Astrocyte (in vitro differentiated cells and primary cell): Measurements from ENCODE around the gene AFG1L. TPM values are rescaled to one million over a fixed set of nuclear protein-coding genes. Genes with fewer than 3 reads are reported as not detected.

Experiments used
- DNase-seq: peaks from one replicate; pipeline ENCODE4 v3.0.0-alpha.2; 2010; ENCODE audit warnings: low read depth
- FAIRE-seq: peaks from 2 replicates; lab custom pipeline; 2011; peaks lifted over from hg19 to GRCh38; lab: Jason Lieb, UNC
- H2AFZ ChIP-seq: 2 replicates; pipeline ENCODE4 v1.6.0; 2012; ENCODE audit warnings: low read depth, low read length, inconsistent platforms
- H3K27ac ChIP-seq: 2 replicates; pipeline ENCODE4 v1.5.1; 2011; ENCODE audit warnings: low read depth, low read length, inconsistent platforms
- H3K27me3 ChIP-seq: 2 replicates; pipeline ENCODE4 v1.6.0; 2011; ENCODE audit warnings: low read length, inconsistent platforms; ENCODE audit not compliant: insufficient read depth
- H3K36me3 ChIP-seq: 2 replicates; pipeline ENCODE4 v1.5.1; 2011; ENCODE audit warnings: low read length, inconsistent platforms; ENCODE audit not compliant: insufficient read depth
- H3K4me1 ChIP-seq: 2 replicates; pipeline ENCODE4 v1.5.1; 2011; ENCODE audit warnings: low read length, inconsistent platforms; ENCODE audit not compliant: insufficient read depth
- H3K4me2 ChIP-seq: 2 replicates; pipeline ENCODE4 v1.6.0; 2012; ENCODE audit warnings: low read length, inconsistent platforms
- H3K4me3 ChIP-seq: 2 replicates; pipeline ENCODE4 v1.5.1; 2011; ENCODE audit warnings: low read depth, mild to moderate bottlenecking, low read length, inconsistent platforms; ENCODE audit not compliant: insufficient read depth
- H3K79me2 ChIP-seq: 2 replicates; pipeline ENCODE4 v1.6.0; 2012; ENCODE audit warnings: mild to moderate bottlenecking, low read length, inconsistent platforms; ENCODE audit not compliant: insufficient read depth
- H3K9ac ChIP-seq: 2 replicates; pipeline ENCODE4 v1.6.0; 2012; ENCODE audit warnings: mild to moderate bottlenecking, low read length, inconsistent platforms
- H3K9me3 ChIP-seq: 2 replicates; pipeline ENCODE4 v1.5.1; 2012; ENCODE audit warnings: low read depth, mild to moderate bottlenecking, low read length, inconsistent platforms; ENCODE audit not compliant: insufficient read depth
- H4K20me1 ChIP-seq: 2 replicates; pipeline ENCODE4 v1.6.0; 2012; ENCODE audit warnings: low read length, inconsistent platforms; ENCODE audit not compliant: insufficient read depth
- H3K27ac Mint-ChIP-seq: one replicate; pipeline ENCODE4 v1.8.0; 2021; ENCODE audit warnings: mild to moderate bottlenecking, mixed read lengths; ENCODE audit not compliant: unreplicated experiment
- H3K27me3 Mint-ChIP-seq: one replicate; pipeline ENCODE4 v1.8.0; 2021; ENCODE audit warnings: low read depth, mixed read lengths; ENCODE audit not compliant: unreplicated experiment
- H3K36me3 Mint-ChIP-seq: one replicate; pipeline ENCODE4 v1.8.0; 2021; ENCODE audit warnings: low read depth, mixed read lengths; ENCODE audit not compliant: unreplicated experiment
- H3K4me1 Mint-ChIP-seq: one replicate; pipeline ENCODE4 v1.8.0; 2021; ENCODE audit warnings: low read depth, mixed read lengths; ENCODE audit not compliant: unreplicated experiment
- H3K4me3 Mint-ChIP-seq: one replicate; pipeline ENCODE4 v1.8.0; 2021; ENCODE audit warnings: mild to moderate bottlenecking, moderate library complexity, mixed read lengths; ENCODE audit not compliant: unreplicated experiment
- H3K9me3 Mint-ChIP-seq: one replicate; pipeline ENCODE4 v1.8.0; 2021; ENCODE audit warnings: mild to moderate bottlenecking, mixed read lengths; ENCODE audit not compliant: unreplicated experiment
- EZH2 ChIP-seq: IDR thresholded peaks from 2 replicates; pipeline ENCODE4 v1.6.1; 2012; ENCODE audit warnings: mild to moderate bottlenecking, low read length, inconsistent platforms; ENCODE audit not compliant: insufficient read depth
- total RNA-seq: library from RNA; stranded (reverse); gene quantifications from 2 replicates; pipeline ENCODE4 v1.2.1, GENCODE V29; 2021
- TF ChIP-seq, protein P1 (sequence below): IDR thresholded peaks from 2 replicates; pipeline ENCODE4 v1.5.1; 2011; ENCODE audit warnings: low read depth, mild to moderate bottlenecking, inconsistent platforms, low read length, moderate library complexity; ENCODE audit not compliant: insufficient read depth

The AFG1L gene
- total RNA-seq, 1 donor from 2014 or later = 7.9 TPM

DNA sequence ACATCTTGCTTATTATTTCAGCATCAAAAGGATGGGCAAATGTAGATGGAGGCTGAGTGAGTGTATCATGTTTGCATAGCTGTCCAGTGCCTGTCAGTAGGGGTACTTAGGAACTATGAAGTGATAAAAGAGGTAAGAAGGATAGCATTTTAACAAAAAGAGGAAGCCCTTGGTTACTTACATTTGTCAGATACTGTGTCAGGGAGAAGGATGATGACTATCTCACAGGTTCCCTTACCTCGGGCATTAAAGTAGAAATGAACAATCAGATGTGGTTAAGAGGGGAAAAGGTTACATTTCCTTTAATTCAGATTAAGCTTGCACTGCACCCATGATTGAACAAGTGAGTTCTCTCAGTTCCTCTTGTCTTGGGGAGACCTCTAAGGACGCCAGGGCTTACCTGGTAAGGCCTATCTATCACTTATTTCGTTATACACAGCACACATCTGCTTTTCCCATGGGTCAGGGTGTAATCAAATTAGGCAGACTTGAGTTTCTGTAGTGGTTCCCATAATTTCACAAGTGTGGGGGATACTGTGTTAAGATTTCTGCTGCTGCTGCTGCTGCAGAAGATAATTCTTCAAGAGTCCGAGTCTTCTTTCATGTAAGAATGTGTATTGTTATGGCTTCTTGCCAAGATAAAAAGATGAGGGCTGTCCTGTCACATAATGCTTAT lies 270.4 kb downstream of the AFG1L start:
- peaks cover 28% of the 10 kb centered on the region for H3K4me1 Mint-ChIP-seq
- peak overlapping the region; percentile 3 for H3K4me3 Mint-ChIP-seq
- Histone ChIP-seq H2AFZ (no peak overlapping the region), H3K4me2 (peak overlapping the region; percentile 99), H3K4me3 (peak overlapping the region; percentile 5), H3K9ac (peak overlapping the region; percentile 47), H3K36me3 (peaks cover 10% of the 10 kb centered on the region), H3K9me3 (no peaks in the 10 kb centered on the region), H3K27ac (peak overlapping the region; percentile 71), H3K27me3 (no peaks in the 10 kb centered on the region), H3K79me2 (peaks cover 80% of the 10 kb centered on the region), H3K4me1 (peaks cover 36% of the 10 kb centered on the region), H4K20me1 (peaks cover 51% of the 10 kb centered on the region)
- peak; percentile 49 for FAIRE-seq
- no peak for TF ChIP-seq EZH2
- TF ChIP-seq, protein P1, sequence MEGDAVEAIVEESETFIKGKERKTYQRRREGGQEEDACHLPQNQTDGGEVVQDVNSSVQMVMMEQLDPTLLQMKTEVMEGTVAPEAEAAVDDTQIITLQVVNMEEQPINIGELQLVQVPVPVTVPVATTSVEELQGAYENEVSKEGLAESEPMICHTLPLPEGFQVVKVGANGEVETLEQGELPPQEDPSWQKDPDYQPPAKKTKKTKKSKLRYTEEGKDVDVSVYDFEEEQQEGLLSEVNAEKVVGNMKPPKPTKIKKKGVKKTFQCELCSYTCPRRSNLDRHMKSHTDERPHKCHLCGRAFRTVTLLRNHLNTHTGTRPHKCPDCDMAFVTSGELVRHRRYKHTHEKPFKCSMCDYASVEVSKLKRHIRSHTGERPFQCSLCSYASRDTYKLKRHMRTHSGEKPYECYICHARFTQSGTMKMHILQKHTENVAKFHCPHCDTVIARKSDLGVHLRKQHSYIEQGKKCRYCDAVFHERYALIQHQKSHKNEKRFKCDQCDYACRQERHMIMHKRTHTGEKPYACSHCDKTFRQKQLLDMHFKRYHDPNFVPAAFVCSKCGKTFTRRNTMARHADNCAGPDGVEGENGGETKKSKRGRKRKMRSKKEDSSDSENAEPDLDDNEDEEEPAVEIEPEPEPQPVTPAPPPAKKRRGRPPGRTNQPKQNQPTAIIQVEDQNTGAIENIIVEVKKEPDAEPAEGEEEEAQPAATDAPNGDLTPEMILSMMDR = no peak
- H3K9me3 Mint-ChIP-seq = no peaks in the 10 kb centered on the region
- DNase-seq = no peak
- H3K27me3 Mint-ChIP-seq = no peaks in the 10 kb centered on the region
- peaks cover 13% of the 10 kb centered on the region for H3K36me3 Mint-ChIP-seq
- peak overlapping the region; percentile 8 for H3K27ac Mint-ChIP-seq

DNA sequence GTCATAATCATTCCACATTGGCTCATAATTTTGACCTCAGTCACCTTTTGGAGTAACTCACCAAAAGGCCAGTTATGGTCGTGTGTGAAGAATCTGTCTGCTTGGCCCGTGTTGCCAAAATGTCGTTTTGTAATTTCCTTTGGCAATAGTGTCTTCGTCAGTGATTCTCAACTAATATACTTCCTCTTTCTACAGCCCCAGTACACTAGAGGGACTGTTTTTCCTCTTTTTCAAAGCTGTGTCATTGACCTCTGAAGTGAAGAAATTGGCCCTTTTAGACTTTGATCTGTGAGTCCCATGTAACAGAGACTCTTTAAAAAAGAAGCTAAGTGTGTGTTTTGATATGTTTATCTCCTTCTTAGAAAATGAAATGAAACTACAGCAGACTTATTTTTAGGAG lies 271.0 kb downstream of the AFG1L start:
- H3K27ac ChIP-seq = peak overlapping the region; percentile 71
- peak; percentile 53 for DNase-seq
- H3K4me2 ChIP-seq = peak overlapping the region; percentile 99
- FAIRE-seq = no peak
- TF ChIP-seq, protein P1 = no peak
- TF ChIP-seq EZH2 = no peak
- H3K36me3 ChIP-seq = peaks cover 10% of the 10 kb centered on the region
- peaks cover 86% of the 10 kb centered on the region for H3K79me2 ChIP-seq
- peaks cover 56% of the 10 kb centered on the region for H4K20me1 ChIP-seq
- Mint-ChIP-seq H3K27ac (no peak overlapping the region), H3K4me3 (peak overlapping the region; percentile 2), H3K9me3 (no peaks in the 10 kb centered on the region), H3K27me3 (no peaks in the 10 kb centered on the region), H3K4me1 (peaks cover 28% of the 10 kb centered on the region), H3K36me3 (peaks cover 13% of the 10 kb centered on the region)
- no peaks in the 10 kb centered on the region for H3K27me3 ChIP-seq
- peaks cover 36% of the 10 kb centered on the region for H3K4me1 ChIP-seq
- peak overlapping the region; percentile 51 for H3K9ac ChIP-seq
- H3K9me3 ChIP-seq = no peaks in the 10 kb centered on the region
- H3K4me3 ChIP-seq = no peak overlapping the region
- H2AFZ ChIP-seq = no peak overlapping the region

DNA sequence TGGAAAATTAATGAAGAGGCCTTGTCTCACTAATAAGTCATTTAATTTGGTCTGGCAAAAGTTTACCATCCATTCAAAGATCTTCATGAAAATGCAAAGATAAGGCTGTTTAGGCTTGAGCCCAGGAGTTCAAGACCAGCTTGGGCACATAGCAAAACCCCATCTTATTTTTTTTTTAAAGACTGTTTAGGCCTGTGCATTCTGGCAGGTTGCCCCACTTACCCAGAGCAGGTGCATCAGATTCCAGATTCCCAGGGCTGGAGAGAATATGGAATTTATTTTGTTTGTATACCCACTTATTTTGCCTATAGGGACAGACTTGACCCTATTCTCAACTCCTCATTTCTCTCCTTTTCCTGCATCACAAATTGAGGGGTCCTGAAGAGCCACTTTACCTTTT lies 271.6 kb downstream of the AFG1L start:
- Mint-ChIP-seq H3K27ac (no peak overlapping the region), H3K27me3 (no peaks in the 10 kb centered on the region), H3K36me3 (peaks cover 15% of the 10 kb centered on the region), H3K4me3 (no peak overlapping the region), H3K9me3 (no peaks in the 10 kb centered on the region), H3K4me1 (peaks cover 28% of the 10 kb centered on the region)
- Histone ChIP-seq H3K27me3 (no peaks in the 10 kb centered on the region), H3K4me1 (peaks cover 36% of the 10 kb centered on the region), H3K9me3 (no peaks in the 10 kb centered on the region), H3K79me2 (peaks cover 92% of the 10 kb centered on the region), H2AFZ (no peak overlapping the region), H3K9ac (no peak overlapping the region), H4K20me1 (peaks cover 61% of the 10 kb centered on the region), H3K4me3 (no peak overlapping the region), H3K4me2 (peak overlapping the region; percentile 99), H3K36me3 (peaks cover 14% of the 10 kb centered on the region), H3K27ac (no peak overlapping the region)
- DNase-seq (no peak), FAIRE-seq (no peak)
- TF ChIP-seq, protein P1 = no peak
- no peak for TF ChIP-seq EZH2
